Ascending aorta (tissue), 2 donors: ENCODE measurements around the gene PRPF40A. TPM values are rescaled to one million over a fixed set of nuclear protein-coding genes. Genes with fewer than 3 reads are reported as not detected.

Experiments used
- DNase-seq, 2 donors: peaks; one replicate each; pipeline ENCODE4 v3.0.0-alpha.2; 2019; ENCODE audit warnings: low spot score in 2 of 2
- H3K27ac ChIP-seq, 2 donors: fragments of 200-600 bp; sonication (generic); one replicate each; pipeline ENCODE4 v1.5.1; 2016 to 2017; ENCODE audit warnings: mild to moderate bottlenecking in 1 of 2
- H3K27me3 ChIP-seq: fragments of 200-600 bp; sonication (generic); one replicate; pipeline ENCODE4 v1.5.1; 2017
- H3K36me3 ChIP-seq, 2 donors: fragments of 200-600 bp; sonication (generic); one replicate each; pipeline ENCODE4 v1.5.1; 2016
- H3K4me1 ChIP-seq, 2 donors: fragments of 200-600 bp; sonication (generic); one replicate each; pipeline ENCODE4 v1.5.1; 2016 to 2017; ENCODE audit warnings: mild to moderate bottlenecking in 1 of 2
- H3K4me3 ChIP-seq, 2 donors: fragments of 200-600 bp; sonication (generic); one replicate each; pipeline ENCODE4 v1.5.1; 2016 to 2017; ENCODE audit warnings: mild to moderate bottlenecking in 1 of 2
- H3K9me3 ChIP-seq, 2 donors: fragments of 200-600 bp; sonication (generic); one replicate each; pipeline ENCODE4 v1.5.1; 2016
- CTCF ChIP-seq, 3 experiments: fragments of 200-600 bp in 2 of 3; fragments of 450-650 bp in 1 of 3; sonication (generic) in 2 of 3; IDR thresholded peaks; one replicate each; pipeline ENCODE4 v1.5.1; 2016 to 2019; ENCODE audit warnings: antibody characterized with exemption in 3 of 3, mild to moderate bottlenecking in 1 of 3, moderate library complexity in 1 of 3
- intact Hi-C: fragments of 100-400 bp; cut with DNase I; formaldehyde crosslinking; loops from one replicate; pipeline ENCODE4 v1.15.1; 2023
- total RNA-seq: library from RNA; depleted of rRNA; stranded (reverse); fragments of >200 nt; gene quantifications from one replicate; pipeline ENCODE4 v1.1.0, GENCODE V29; 2016

The PRPF40A gene
- total RNA-seq, 1 donor from 2014 or later: 28.9 TPM

DNA sequence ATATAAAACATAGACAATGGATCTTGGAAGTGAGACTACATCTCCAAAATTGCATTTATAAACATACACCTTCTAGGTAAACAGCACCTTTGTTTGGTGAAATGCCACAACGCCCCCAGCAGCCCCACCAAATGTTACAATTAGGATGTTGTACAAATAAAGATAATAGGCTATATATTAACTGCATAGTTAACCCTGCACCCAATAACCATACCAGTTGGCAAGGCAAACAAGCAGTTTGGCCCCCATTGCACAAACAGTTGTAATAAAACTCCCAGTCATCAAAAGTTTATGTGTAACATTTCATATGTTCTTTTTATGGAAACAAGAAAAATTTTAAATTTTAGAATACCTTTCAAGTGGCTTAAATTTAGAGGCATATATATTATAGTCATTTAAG, 67.3 kb downstream of the PRPF40A start:
- no peak for DNase-seq
- Histone ChIP-seq H3K4me1 (peaks cover 0 to 3% of the 10 kb centered on the region in 2 donors), H3K9me3 (no peaks in the 10 kb centered on the region), H3K4me3 (no peak overlapping the region), H3K27ac (no peak overlapping the region), H3K36me3 (peaks cover 0 to 18% of the 10 kb centered on the region in 2 donors), H3K27me3 (no peaks in the 10 kb centered on the region)
- intact Hi-C loops: no loop called here
- TF ChIP-seq CTCF (IDR thresholded peaks at IDR 0.05): no peak

GRCh38 chr2:152648336-152648735, 68.9 kb downstream of the PRPF40A start:
- Histone ChIP-seq H3K27ac (no peak overlapping the region), H3K36me3 (peaks cover 7 to 24% of the 10 kb centered on the region in 2 donors), H3K4me3 (no peak overlapping the region), H3K27me3 (no peaks in the 10 kb centered on the region), H3K9me3 (no peaks in the 10 kb centered on the region), H3K4me1 (peaks cover 0 to 3% of the 10 kb centered on the region in 2 donors)
- peak in 1 of 3 experiments; percentile 18 for TF ChIP-seq CTCF (IDR thresholded peaks at IDR 0.05)
- intact Hi-C loops: no loop called here
- no peak for DNase-seq

- H3K9me3 ChIP-seq: no peaks in the 10 kb centered on the region
- H3K36me3 ChIP-seq: peaks cover 12 to 28% of the 10 kb centered on the region in 2 donors
- peaks cover 0 to 3% of the 10 kb centered on the region in 2 donors for H3K4me1 ChIP-seq
- no peak overlapping the region for H3K4me3 ChIP-seq
- intact Hi-C loops: no loop called here
- DNase-seq: no peak
- no peaks in the 10 kb centered on the region for H3K27me3 ChIP-seq
- H3K27ac ChIP-seq: no peak overlapping the region
- no peak for TF ChIP-seq CTCF (IDR thresholded peaks at IDR 0.05)
Observed at GRCh38 chr2:152647552-152647951, 69.7 kb downstream of the PRPF40A start.

GRCh38 chr2:152646775-152647174, 70.5 kb downstream of the PRPF40A start:
- Histone ChIP-seq H3K4me3 (no peak overlapping the region), H3K9me3 (no peaks in the 10 kb centered on the region), H3K27me3 (no peaks in the 10 kb centered on the region), H3K36me3 (peaks cover 18 to 27% of the 10 kb centered on the region in 2 donors), H3K4me1 (peaks cover 0 to 3% of the 10 kb centered on the region in 2 donors), H3K27ac (peak overlapping the region; percentile 8 to 49)
- no peak for DNase-seq
- TF ChIP-seq CTCF (IDR thresholded peaks at IDR 0.05): no peak
- intact Hi-C loops: no loop called here

- H3K36me3 ChIP-seq: peaks cover 23 to 31% of the 10 kb centered on the region in 2 donors
- no peaks in the 10 kb centered on the region for H3K9me3 ChIP-seq
- TF ChIP-seq CTCF (IDR thresholded peaks at IDR 0.05): no peak
- peak overlapping the region; percentile 8 to 49 for H3K27ac ChIP-seq
- intact Hi-C loops: no loop called here
- H3K4me3 ChIP-seq: no peak overlapping the region
- DNase-seq: no peak
- peaks cover 0 to 3% of the 10 kb centered on the region in 2 donors for H3K4me1 ChIP-seq
- H3K27me3 ChIP-seq: no peaks in the 10 kb centered on the region
Observed at GRCh38 chr2:152646264-152646663, 71.0 kb downstream of the PRPF40A start.
